IMR-90 (cell line): ENCODE measurements around the gene ARMC9. TPM values are rescaled to one million over a fixed set of nuclear protein-coding genes. Genes with fewer than 3 reads are reported as not detected.

ENCODE experiments used
- ATAC-seq: fragments of 200-7000 bp; cut with Tn5 transposase; 2 replicates; pipeline ENCODE4 v1.9.1; 2020; ENCODE audit warnings: low read depth, mild to moderate bottlenecking, moderate library complexity
- BruUV-seq: library from RNA; stranded (reverse); fragments of 400-500 nt; replicated peaks from 2 replicates; lab custom pipeline; 2021; lab: Mats Ljungman, UMichigan
- CTCF ChIA-PET: fragments of 300-600 bp; formaldehyde crosslinking; extraction: SDS; loops from one replicate; lab custom pipeline; 2021; ENCODE audit warnings: antibody characterized with exemption; lab: Yijun Ruan, JAX
- POLR2A ChIA-PET: fragments of 300-600 bp; sonication (Branson Sonifier 250); formaldehyde crosslinking; loops from one replicate; lab custom pipeline; 2022; ENCODE audit warnings: antibody characterized with exemption; ENCODE audit not compliant: unreplicated experiment; lab: Charles Lee
- DNase-seq: peaks from one replicate; pipeline ENCODE4 v3.0.0; 2013
- H2AFZ ChIP-seq: replicated peaks from 2 replicates; pipeline ENCODE3; 2013; ENCODE audit warnings: low read length, mild to moderate bottlenecking; ENCODE audit not compliant: poor library complexity
- H2AK5ac ChIP-seq: 2 replicates; pipeline ENCODE4 v1.6.1; 2013; ENCODE audit warnings: low read depth, low read length, inconsistent platforms
- H2AK9ac ChIP-seq: replicated peaks from 2 replicates; pipeline ENCODE3; 2013; ENCODE audit warnings: mild to moderate bottlenecking, low read depth, low read length, moderate library complexity; ENCODE audit not compliant: poor library complexity
- H2BK120ac ChIP-seq: 2 replicates; pipeline ENCODE4 v1.6.1; 2013; ENCODE audit warnings: low read depth, low read length, inconsistent platforms
- H2BK15ac ChIP-seq: 3 replicates; pipeline ENCODE4 v1.6.1; 2013; ENCODE audit warnings: low read depth, low read length, inconsistent platforms
- H2BK20ac ChIP-seq: 2 replicates; pipeline ENCODE4 v1.6.1; 2013; ENCODE audit warnings: low read depth, mild to moderate bottlenecking, inconsistent platforms, low read length, moderate library complexity
- H2BK5ac ChIP-seq: 2 replicates; pipeline ENCODE4 v1.6.1; 2013; ENCODE audit warnings: mild to moderate bottlenecking, low read depth, low read length, inconsistent platforms; ENCODE audit not compliant: poor library complexity, severe bottlenecking
- H3K14ac ChIP-seq: replicated peaks from 2 replicates; pipeline ENCODE4 v1.6.1; 2013; ENCODE audit warnings: low read depth, low read length, inconsistent platforms
- H3K18ac ChIP-seq: 2 replicates; pipeline ENCODE4 v1.6.1; 2013; ENCODE audit warnings: low read depth, low read length, control low read depth
- H3K23ac ChIP-seq: 2 replicates; pipeline ENCODE4 v1.6.1; 2013; ENCODE audit warnings: low read depth, low read length, inconsistent platforms
- H3K27ac ChIP-seq: 2 replicates; pipeline ENCODE4 v1.5.1; 2013; ENCODE audit warnings: mild to moderate bottlenecking, control low read depth, low read length; ENCODE audit not compliant: insufficient read depth
- H3K27me3 ChIP-seq: 2 replicates; pipeline ENCODE4 v1.6.1; 2013; ENCODE audit warnings: low read length; ENCODE audit not compliant: control insufficient read depth, insufficient read depth
- H3K36me3 ChIP-seq: 2 replicates; pipeline ENCODE4 v1.6.1; 2013; ENCODE audit warnings: low read length, mixed read lengths; ENCODE audit not compliant: control insufficient read depth, insufficient read depth
- H3K4ac ChIP-seq: 2 replicates; pipeline ENCODE4 v1.6.1; 2013; ENCODE audit warnings: low read depth, low read length, inconsistent platforms
- H3K4me1 ChIP-seq: 2 replicates; pipeline ENCODE4 v1.6.1; 2013; ENCODE audit warnings: low read length, mixed read lengths; ENCODE audit not compliant: control insufficient read depth, insufficient read depth
- H3K4me2 ChIP-seq: 2 replicates; pipeline ENCODE4 v1.6.1; 2013; ENCODE audit warnings: low read depth, mild to moderate bottlenecking, control low read depth, low read length, moderate library complexity
- H3K4me3 ChIP-seq: 2 replicates; pipeline ENCODE4 v1.5.1; 2013; ENCODE audit warnings: low read depth, mild to moderate bottlenecking, control low read depth, low read length, moderate library complexity; ENCODE audit not compliant: insufficient read depth
- H3K56ac ChIP-seq: 2 replicates; pipeline ENCODE4 v1.6.1; 2013; ENCODE audit warnings: low read length, inconsistent platforms; ENCODE audit not compliant: insufficient read depth; ENCODE audit errors: extremely low read depth
- H3K79me1 ChIP-seq, 2 experiments: 2 replicates each; pipeline ENCODE4 v1.6.1; 2013; ENCODE audit warnings: low read length in 2 of 2, inconsistent platforms in 1 of 2, low read depth in 1 of 2
- H3K9ac ChIP-seq: 2 replicates; pipeline ENCODE4 v1.6.1; 2013; ENCODE audit warnings: low read depth, low read length, control low read depth
- H3K9me1 ChIP-seq: 2 replicates; pipeline ENCODE4 v1.6.1; 2013; ENCODE audit warnings: low read length, inconsistent platforms; ENCODE audit not compliant: insufficient read depth
- H3K9me3 ChIP-seq: 2 replicates; pipeline ENCODE4 v1.6.1; 2013; ENCODE audit warnings: low read length; ENCODE audit not compliant: control insufficient read depth, insufficient read depth
- H4K20me1 ChIP-seq: 2 replicates; pipeline ENCODE4 v1.6.1; 2013; ENCODE audit warnings: low read length, inconsistent platforms; ENCODE audit not compliant: insufficient read depth
- H4K5ac ChIP-seq: 2 replicates; pipeline ENCODE4 v1.6.1; 2013; ENCODE audit warnings: mild to moderate bottlenecking, low read depth, low read length, control low read depth
- H4K8ac ChIP-seq, 2 experiments: 2 replicates each; pipeline ENCODE4 v1.6.1; 2013; ENCODE audit warnings: low read depth in 2 of 2, low read length in 2 of 2, control low read depth in 1 of 2, inconsistent platforms in 1 of 2
- H4K91ac ChIP-seq: 2 replicates; pipeline ENCODE4 v1.6.1; 2013; ENCODE audit warnings: low read depth, low read length, inconsistent platforms; ENCODE audit not compliant: insufficient read depth
- BHLHE40 ChIP-seq: fragments of 150-350 bp; IDR thresholded peaks from 2 replicates; pipeline ENCODE4 v1.6.1; 2016; ENCODE audit warnings: mild to moderate bottlenecking, low read depth, low read length
- CEBPB ChIP-seq: IDR thresholded peaks from 2 replicates; pipeline ENCODE4 v1.6.1; 2012; ENCODE audit warnings: low read depth, low read length, improper control_type of control experiment
- CHD1 ChIP-seq: IDR thresholded peaks from 2 replicates; pipeline ENCODE4 v1.6.1; 2012; ENCODE audit warnings: low read depth, low read length, improper control_type of control experiment
- CTCF ChIP-seq: conservative IDR thresholded peaks from 2 replicates; pipeline ENCODE4 v1.5.1; 2012; ENCODE audit warnings: mild to moderate bottlenecking, low read depth, low read length, improper control_type of control experiment
- ELK1 ChIP-seq: fragments of 150-350 bp; IDR thresholded peaks from 2 replicates; pipeline ENCODE4 v1.6.1; 2016; ENCODE audit warnings: low read depth, mild to moderate bottlenecking, low read length, moderate library complexity, borderline replicate concordance
- FOS ChIP-seq: fragments of 150-350 bp; IDR thresholded peaks from 2 replicates; pipeline ENCODE4 v1.6.1; 2016; ENCODE audit warnings: low read depth, low read length
- MAFK ChIP-seq: IDR thresholded peaks from 2 replicates; pipeline ENCODE4 v1.6.1; 2012; ENCODE audit warnings: low read depth, low read length, improper control_type of control experiment
- MAZ ChIP-seq: IDR thresholded peaks from 2 replicates; pipeline ENCODE4 v1.6.1; 2012; ENCODE audit warnings: low read depth, mild to moderate bottlenecking, low read length, improper control_type of control experiment, moderate library complexity, borderline replicate concordance
- MXI1 ChIP-seq: IDR thresholded peaks from 2 replicates; pipeline ENCODE4 v1.6.1; 2012; ENCODE audit warnings: low read depth, mild to moderate bottlenecking, low read length, moderate library complexity, borderline replicate concordance
- NFE2L2 ChIP-seq: fragments of 150-350 bp; IDR thresholded peaks from 2 replicates; pipeline ENCODE4 v1.6.1; 2016; ENCODE audit warnings: low read depth, mild to moderate bottlenecking, low read length
- POLR2A ChIP-seq: IDR thresholded peaks from 2 replicates; pipeline ENCODE4 v1.6.1; 2012; ENCODE audit warnings: mild to moderate bottlenecking, low read depth, low read length
- RAD21 ChIP-seq: IDR thresholded peaks from 2 replicates; pipeline ENCODE4 v1.6.1; 2012; ENCODE audit warnings: low read length, improper control_type of control experiment
- RCOR1 ChIP-seq: IDR thresholded peaks from 2 replicates; pipeline ENCODE4 v1.6.1; 2012; ENCODE audit warnings: mild to moderate bottlenecking, low read length, improper control_type of control experiment; ENCODE audit not compliant: insufficient replicate concordance
- RFX5 ChIP-seq: IDR thresholded peaks from 2 replicates; pipeline ENCODE4 v1.8.0; 2012; ENCODE audit warnings: low read depth, mild to moderate bottlenecking, low read length, moderate library complexity
- SMC3 ChIP-seq: fragments of 150-350 bp; IDR thresholded peaks from 2 replicates; pipeline ENCODE4 v1.6.1; 2016; ENCODE audit warnings: low read depth, mild to moderate bottlenecking, antibody characterized with exemption, low read length, moderate library complexity
- USF2 ChIP-seq: fragments of 150-350 bp; IDR thresholded peaks from 2 replicates; pipeline ENCODE4 v1.6.1; 2017; ENCODE audit warnings: mild to moderate bottlenecking, antibody characterized with exemption, low read length, low read depth
- WGBS, 2 experiments: methylation state at CpG; one replicate each; pipeline versions ENCODE4 v1.1.5 to v1.1.7; 2013; ENCODE audit warnings: missing lambda C conversion rate in 2 of 2; ENCODE audit not compliant: insufficient read length in 1 of 2; ENCODE audit errors: extremely low coverage in 2 of 2; 5-methylcytosine and 5-hydroxymethylcytosine counted together
- dilution Hi-C: fragments of 300-500 bp; cut with HindIII; formaldehyde crosslinking; loops from one replicate; pipeline ENCODE4 v1.14.3; 2018; ENCODE audit warnings: low sequenced_read_pairs; ENCODE audit not compliant: unreplicated experiment
- in situ Hi-C: fragments of 300-500 bp; cut with MboI; formaldehyde crosslinking; loops from 3 replicates; pipeline ENCODE4 v1.14.3; 2019; ENCODE audit warnings: low sequenced_read_pairs, inconsistent platforms, mixed read lengths
- intact Hi-C: fragments of 100-400 bp; cut with micrococcal nuclease; formaldehyde crosslinking; loops from 2 replicates; pipeline ENCODE4 v1.10.0; 2022
- polyA plus RNA-seq, 3 experiments: library from polyadenylated mRNA; depleted of rRNA; stranded (reverse); fragments of >200 nt; gene quantifications; 2 replicates each; pipeline ENCODE4 v1.2.3, GENCODE V29; 2012; ENCODE audit warnings: low replicate concordance in 1 of 3
- total RNA-seq: library from RNA; depleted of rRNA; stranded (reverse); fragments of >200 nt; gene quantifications from 2 replicates; pipeline ENCODE4 v1.2.3, GENCODE V29; 2012

Gene ARMC9
- total and polyA plus RNA-seq, 2 of the 4 experiments (the other 2 are of a cell fraction) = 36.0 to 46.6 TPM

GRCh38 chr2:231250146-231250545 lies 51.7 kb downstream of the ARMC9 start:
- DNase-seq (no peak), ATAC-seq (peak; percentile 12; the same call in 1 of the 2 replicates)
- Histone ChIP-seq H4K91ac (no peak overlapping the region), H3K4me1 (peaks cover 3% of the 10 kb centered on the region), H3K4ac (no peak overlapping the region), H3K9me3 (no peaks in the 10 kb centered on the region), H3K56ac (no peak overlapping the region), H2BK120ac (no peak overlapping the region), H2BK20ac (no peak overlapping the region), H4K8ac (no peak overlapping the region), H3K27me3 (no peaks in the 10 kb centered on the region), H4K5ac (no peak overlapping the region), H3K23ac (no peak overlapping the region), H3K4me3 (no peak overlapping the region), H3K18ac (no peak overlapping the region), H2BK15ac (no peak overlapping the region), H3K27ac (no peak overlapping the region), H3K9me1 (peaks cover 13% of the 10 kb centered on the region), H2AK9ac (no peak overlapping the region), H3K4me2 (no peak overlapping the region), H2AFZ (no peak overlapping the region), H2AK5ac (no peak overlapping the region), H3K9ac (no peak overlapping the region), H3K14ac (no peak overlapping the region), H3K79me1 (peaks cover 3 to 14% of the 10 kb centered on the region in 2 experiments; a peak in 3 of 4 replicates), H4K20me1 (no peaks in the 10 kb centered on the region; the same call in 1 of the 2 replicates), H2BK5ac (no peak overlapping the region), H3K36me3 (peaks cover 24% of the 10 kb centered on the region)
- in situ Hi-C loops = no loop called here
- WGBS, 2 experiments = 100% methylated on average over 1 of the region's 5 CpGs; no CpG with 5 or more reads in 1 of the 2 experiments
- dilution Hi-C loops = no loop called here
- BruUV-seq = no TSS peak
- ChIA-PET POLR2A (no interaction called here), CTCF (no interaction called here)
- TF ChIP-seq MAZ = no peak
- TF ChIP-seq USF2 = no peak
- no peak for TF ChIP-seq CEBPB
- TF ChIP-seq POLR2A = no peak
- no peak for TF ChIP-seq ELK1
- no peak for TF ChIP-seq NFE2L2
- no peak for TF ChIP-seq SMC3
- TF ChIP-seq RFX5 = no peak
- no peak for TF ChIP-seq CTCF
- no peak for TF ChIP-seq MAFK
- TF ChIP-seq BHLHE40 = no peak
- no peak for TF ChIP-seq CHD1
- no peak for TF ChIP-seq FOS
- no peak for TF ChIP-seq MXI1
- TF ChIP-seq RCOR1 = no peak
- TF ChIP-seq RAD21 = no peak
- intact Hi-C loops = no loop called here
